ENCODE results near the gene CACNA1C. TPM values are rescaled to one million over a fixed set of nuclear protein-coding genes. Genes with fewer than 3 reads are reported as not detected.

CACNA1C gene
- polyA plus RNA-seq, 1 of the 3 experiments (the other 2 are of a cell fraction) = 1.5 TPM

DNA sequence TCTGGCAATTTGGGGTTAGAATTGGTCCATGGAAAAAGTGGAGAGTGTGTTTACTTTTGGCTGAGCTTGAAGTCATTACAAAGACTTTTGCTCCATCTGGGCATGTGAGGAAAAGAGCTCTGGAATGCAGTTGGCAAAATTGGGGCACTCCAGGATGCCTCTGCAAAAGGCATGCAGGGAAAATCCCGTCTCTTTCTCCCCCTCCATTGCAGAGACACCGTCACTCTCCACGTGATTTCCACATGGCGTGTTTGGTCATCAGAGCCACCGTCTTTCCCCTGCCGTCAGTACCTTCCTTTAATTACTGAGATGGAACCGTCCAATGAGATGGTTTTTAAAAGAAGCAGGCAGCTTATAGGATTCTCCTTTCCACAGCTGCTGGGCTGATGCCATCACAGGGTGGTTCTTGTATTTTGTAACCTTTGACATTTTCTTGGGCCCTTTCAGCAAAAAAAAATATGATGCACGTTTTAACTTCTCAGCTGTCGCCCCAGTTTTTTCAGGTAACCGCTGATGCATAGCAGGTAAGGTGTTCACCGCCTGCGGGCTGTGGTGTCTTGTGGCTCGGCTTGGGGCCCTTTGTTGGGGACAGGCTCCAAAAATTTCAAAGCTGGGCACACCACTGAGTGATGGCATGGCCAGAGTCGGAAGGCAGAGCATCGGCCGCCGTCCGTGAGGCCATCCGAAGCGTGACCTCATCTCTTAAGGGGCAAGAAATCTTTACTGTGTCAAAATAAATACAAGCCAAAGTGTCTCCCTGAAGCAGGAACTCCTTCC lies 68.4 kb downstream of the CACNA1C start:
- Histone ChIP-seq H3K9me2 (no peaks in the 10 kb centered on the region), H3K27me3 (ENCODE audit: insufficient read depth) (no peaks in the 10 kb centered on the region), H4K20me1 (ENCODE audit: insufficient read depth) (no peaks in the 10 kb centered on the region), H3K4me3 (ENCODE audit: low read depth in 2 of 2, low read length in 1 of 2) (no peak overlapping the region), H3K79me2 (ENCODE audit: insufficient read depth) (no peaks in the 10 kb centered on the region), H3K9ac (no peak overlapping the region), H3K4me1 (ENCODE audit: control insufficient read depth in 1 of 2, insufficient read depth in 2 of 2, low read depth in 1 of 2, low read length in 1 of 2) (peaks cover 0 to 2% of the 10 kb centered on the region in 2 experiments; a peak in 1 of 4 replicates), H3K9me3 (no peaks in the 10 kb centered on the region), H3K27ac (ENCODE audit: low read depth in 2 of 2, low read length in 1 of 2) (no peak overlapping the region), H3K4me2 (no peak overlapping the region), H2AFZ (ENCODE audit: low read depth) (no peak overlapping the region), H3F3A (replicated peaks; ENCODE audit: insufficient read depth) (no peaks in the 10 kb centered on the region), H3K36me3 (replicated peaks in 1 of 2; ENCODE audit: control insufficient read depth in 1 of 2, insufficient read depth in 2 of 2, low read length in 1 of 2) (no peaks in the 10 kb centered on the region)
- POLR2A ChIA-PET = no interaction called here
- DNase-seq = no peak
- TF ChIP-seq EP300 (IDR thresholded peaks at IDR 0.05; ENCODE audit: borderline replicate concordance in 1 of 2, low read depth in 1 of 2, low read length in 1 of 2) = no peak
- TF ChIP-seq, protein P1, sequence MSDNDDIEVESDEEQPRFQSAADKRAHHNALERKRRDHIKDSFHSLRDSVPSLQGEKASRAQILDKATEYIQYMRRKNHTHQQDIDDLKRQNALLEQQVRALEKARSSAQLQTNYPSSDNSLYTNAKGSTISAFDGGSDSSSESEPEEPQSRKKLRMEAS (IDR thresholded peaks at IDR 0.05; ENCODE audit: low read depth) = no peak
- TF ChIP-seq USF1 (IDR thresholded peaks at IDR 0.05; ENCODE audit: borderline replicate concordance, low read depth) = no peak
- TF ChIP-seq ELF1 (IDR thresholded peaks at IDR 0.05) = no peak
- no peak for TF ChIP-seq PBX3 (IDR thresholded peaks at IDR 0.05)
- no peak for TF ChIP-seq TAF1 (IDR thresholded peaks at IDR 0.05; ENCODE audit: borderline replicate concordance, low read depth, low read length)
- TF ChIP-seq GATA2 (CRISPR knock-in tag; IDR thresholded peaks at IDR 0.05) = no peak
- no peak for TF ChIP-seq MEF2A (IDR thresholded peaks at IDR 0.05; ENCODE audit: borderline replicate concordance, low read depth)
- no peak for TF ChIP-seq RCOR1 (IDR thresholded peaks at IDR 0.05; ENCODE audit: low read length)
- TF ChIP-seq POLR2AphosphoS5 (IDR thresholded peaks at IDR 0.05; ENCODE audit: low read depth, low read length) = no peak
- no peak for TF ChIP-seq JUND (IDR thresholded peaks at IDR 0.05)
- no peak for TF ChIP-seq CHD2 (IDR thresholded peaks at IDR 0.05; ENCODE audit: low read length, partially characterized antibody)
- no peak for TF ChIP-seq NFIC (IDR thresholded peaks at IDR 0.05; ENCODE audit: borderline replicate concordance)
- TF ChIP-seq RFX5 (IDR thresholded peaks at IDR 0.05; ENCODE audit: low read length) = no peak
- TF ChIP-seq FOXJ3 (CRISPR knock-in tag; IDR thresholded peaks at IDR 0.05) = no peak
- CTCF ChIA-PET = interaction anchor here (1.2 to 1.5 kb wide), 2 partner anchors 163 to 164 kb away, joined by 3 to 5 read pairs; no protein-coding TSS in a partner anchor
- 73% methylated on average over 19 of the region's 20 CpGs for WGBS (ENCODE audit: low lambda C conversion rate)

GRCh38 chr12:2124466-2125023 lies 71.8 kb downstream of the CACNA1C start:
- no peak for DNase-seq
- Histone ChIP-seq H3K27me3 (ENCODE audit: insufficient read depth) (no peaks in the 10 kb centered on the region), H3K79me2 (ENCODE audit: insufficient read depth) (no peaks in the 10 kb centered on the region), H3K36me3 (replicated peaks in 1 of 2; ENCODE audit: control insufficient read depth in 1 of 2, insufficient read depth in 2 of 2, low read length in 1 of 2) (no peaks in the 10 kb centered on the region), H3F3A (replicated peaks; ENCODE audit: insufficient read depth) (no peaks in the 10 kb centered on the region), H3K9ac (no peak overlapping the region), H2AFZ (ENCODE audit: low read depth) (no peak overlapping the region), H3K27ac (ENCODE audit: low read depth in 2 of 2, low read length in 1 of 2) (no peak overlapping the region), H3K4me3 (ENCODE audit: low read depth in 2 of 2, low read length in 1 of 2) (no peak overlapping the region), H3K9me3 (no peaks in the 10 kb centered on the region), H3K4me2 (no peak overlapping the region), H3K9me2 (no peaks in the 10 kb centered on the region), H3K4me1 (ENCODE audit: control insufficient read depth in 1 of 2, insufficient read depth in 2 of 2, low read depth in 1 of 2, low read length in 1 of 2) (peaks cover 0 to 8% of the 10 kb centered on the region in 2 experiments; a peak in 1 of 4 replicates), H4K20me1 (ENCODE audit: insufficient read depth) (no peaks in the 10 kb centered on the region)
- 81% methylated on average over 13 of the region's 13 CpGs for WGBS (ENCODE audit: low lambda C conversion rate)
- CTCF ChIA-PET = no interaction called here
- POLR2A ChIA-PET = no interaction called here
- no peak for TF ChIP-seq EP300 (IDR thresholded peaks at IDR 0.05; ENCODE audit: borderline replicate concordance in 1 of 2, low read depth in 1 of 2, low read length in 1 of 2)
- no peak for TF ChIP-seq MEF2A (IDR thresholded peaks at IDR 0.05; ENCODE audit: borderline replicate concordance, low read depth)
- TF ChIP-seq SMC3 (IDR thresholded peaks at IDR 0.05; ENCODE audit: low read depth, low read length) = no peak
- no peak for TF ChIP-seq YY1 (IDR thresholded peaks at IDR 0.05; ENCODE audit: low read depth)
- no peak for TF ChIP-seq RCOR1 (IDR thresholded peaks at IDR 0.05; ENCODE audit: low read length)
- no peak for TF ChIP-seq RXRA (IDR thresholded peaks at IDR 0.05; ENCODE audit: borderline replicate concordance, low read depth)
